ENCODE results near the gene ZBTB24.

Gene ZBTB24

DNA sequence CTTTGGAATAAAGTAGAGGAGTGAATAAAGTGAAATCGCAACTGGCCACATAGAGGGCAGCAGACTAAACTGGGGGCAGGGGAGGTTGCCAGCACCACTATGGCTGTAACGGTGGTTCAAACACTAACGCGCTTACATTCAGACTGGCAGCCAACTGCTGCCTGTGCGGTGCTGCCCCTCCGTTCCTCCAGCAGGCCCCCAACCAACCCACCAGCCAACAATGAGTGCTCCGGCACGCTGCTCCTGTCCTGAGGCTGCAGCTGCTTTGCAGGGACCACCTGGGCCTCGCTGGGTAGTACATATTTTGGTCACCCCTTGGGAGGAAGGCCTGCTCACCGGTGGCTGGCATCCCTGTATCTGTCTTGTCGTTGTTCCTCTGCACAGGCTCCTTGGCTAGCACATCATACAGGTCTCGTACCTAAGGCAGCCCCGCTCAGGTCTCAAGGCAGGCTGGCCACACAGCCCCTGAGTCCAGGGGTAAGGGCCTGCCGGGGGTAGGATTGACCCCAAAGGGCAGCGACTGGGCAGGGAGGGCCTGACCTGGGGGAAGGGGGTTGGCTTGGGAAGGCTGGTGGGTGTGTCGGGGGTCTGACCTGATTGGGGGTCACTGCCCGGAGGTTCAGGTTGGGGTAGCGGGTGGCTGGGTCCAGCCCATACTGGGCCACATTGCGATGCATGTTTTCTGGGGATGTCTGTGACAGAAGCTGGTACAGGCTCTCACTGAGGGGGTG, 33.8 kb downstream of the ZBTB24 start:
- DNase-seq = no peak

DNA sequence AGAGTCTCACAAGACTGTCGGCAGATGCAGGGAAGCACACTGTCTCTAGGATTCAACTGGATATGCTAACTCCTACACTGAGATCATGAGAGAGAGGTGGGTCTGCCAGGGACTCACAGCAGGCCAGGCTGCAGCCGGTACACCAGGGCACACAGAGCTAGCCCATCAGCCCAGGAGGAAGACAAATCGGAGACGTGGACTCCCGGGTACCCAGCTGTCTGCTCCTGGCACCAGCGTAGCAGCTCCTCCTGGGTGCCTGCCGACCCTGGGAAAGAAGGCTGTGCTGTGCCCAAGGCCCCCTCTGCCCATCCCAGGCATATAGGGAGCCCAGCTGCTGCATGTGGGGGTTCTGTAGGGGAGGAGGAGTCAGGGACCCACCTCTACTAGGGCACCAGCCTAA, 34.4 kb downstream of the ZBTB24 start:
- no peak for DNase-seq

DNA sequence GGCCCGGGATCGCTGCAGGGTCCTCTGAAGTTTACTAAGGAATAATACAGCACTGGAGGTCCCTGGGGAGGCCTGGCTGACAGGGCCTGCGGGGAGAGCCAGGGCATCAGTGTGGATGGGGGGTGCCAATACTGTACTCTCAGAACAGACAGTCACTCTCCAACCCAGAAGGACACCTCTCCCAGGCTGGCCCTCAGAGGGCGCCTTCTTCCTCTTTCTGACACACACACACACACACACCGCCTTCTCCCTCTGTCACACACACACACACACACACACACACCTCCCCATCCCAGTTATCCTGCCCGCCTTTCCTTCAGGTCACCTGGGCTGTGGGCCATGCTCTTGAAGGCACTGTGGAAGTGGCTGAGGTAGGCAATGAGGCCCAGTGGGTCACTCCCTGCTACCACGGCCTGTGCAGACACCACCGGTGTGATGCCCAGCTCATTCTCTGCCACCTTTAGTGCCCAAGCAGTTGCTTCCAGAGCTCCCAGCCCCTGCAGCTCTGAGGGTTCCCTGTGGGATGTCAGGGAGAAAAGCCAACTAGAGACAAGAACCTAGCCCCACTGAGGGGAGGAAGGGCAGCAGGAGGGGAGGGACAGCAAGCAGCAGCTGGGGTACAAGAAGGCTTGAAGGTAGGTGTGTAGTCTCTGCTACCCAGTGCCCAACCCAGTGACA, 35.0 kb downstream of the ZBTB24 start:
- DNase-seq = no peak

DNA sequence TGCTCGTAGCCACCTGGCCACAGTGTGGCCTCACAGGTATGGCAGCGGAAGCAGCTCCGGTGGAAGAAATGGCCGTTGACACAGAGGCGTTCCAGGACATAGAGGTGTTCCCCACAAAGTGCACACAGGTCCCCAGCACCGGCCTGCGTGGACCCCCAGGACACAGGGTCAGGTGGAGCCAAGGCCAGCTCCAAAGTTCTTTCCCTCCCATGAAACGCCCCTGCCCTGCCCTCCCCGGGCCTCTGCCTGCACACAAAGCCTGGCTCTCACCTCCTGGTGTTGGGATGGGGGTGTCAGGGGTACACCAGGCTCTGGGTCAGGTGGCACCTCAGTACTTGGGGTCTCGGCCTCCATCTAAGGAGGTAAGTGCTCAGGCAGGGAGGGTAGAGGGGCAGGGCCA, 35.9 kb downstream of the ZBTB24 start:
- DNase-seq = no peak

DNA sequence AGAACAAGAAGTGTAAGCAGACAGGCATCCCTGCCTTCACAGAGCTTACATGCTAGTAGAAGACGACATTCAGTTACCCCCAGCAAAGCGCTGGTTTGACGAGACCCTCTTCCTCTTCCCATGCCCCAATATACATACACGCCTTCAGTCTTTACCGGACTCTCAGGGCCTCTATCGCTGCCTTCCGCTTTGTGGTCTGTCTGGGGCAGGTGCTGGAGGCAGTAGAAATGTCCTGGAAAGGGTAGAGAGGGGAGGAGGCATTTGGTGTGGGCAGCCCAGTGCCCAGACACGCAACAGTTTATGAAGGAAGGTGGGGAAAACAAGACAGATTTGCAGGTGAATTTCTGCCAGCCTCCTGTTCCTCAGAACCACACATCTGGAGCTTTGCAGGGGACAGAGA, 36.5 kb downstream of the ZBTB24 start:
- no peak for DNase-seq

DNA sequence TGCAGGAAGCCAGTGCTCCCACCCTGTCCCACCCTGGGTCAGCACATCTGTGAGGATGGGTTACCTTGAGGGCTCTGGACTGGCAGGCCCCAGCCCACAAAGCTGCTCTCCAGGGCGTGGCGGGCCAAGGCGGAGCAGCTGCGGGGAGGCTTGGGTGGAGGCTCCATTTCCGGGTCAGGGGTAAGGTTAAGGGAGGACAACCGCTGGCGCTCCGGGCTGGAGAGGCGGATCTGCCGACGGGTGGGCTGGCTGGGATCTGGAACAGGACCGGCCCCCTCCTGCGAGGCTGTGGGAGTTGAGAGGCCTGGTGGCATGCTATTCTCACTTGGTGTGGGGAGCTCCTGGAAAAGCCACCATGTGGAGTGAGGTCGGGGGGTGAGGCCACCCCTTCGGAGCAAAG, 36.9 kb downstream of the ZBTB24 start:
- no peak for DNase-seq

DNA sequence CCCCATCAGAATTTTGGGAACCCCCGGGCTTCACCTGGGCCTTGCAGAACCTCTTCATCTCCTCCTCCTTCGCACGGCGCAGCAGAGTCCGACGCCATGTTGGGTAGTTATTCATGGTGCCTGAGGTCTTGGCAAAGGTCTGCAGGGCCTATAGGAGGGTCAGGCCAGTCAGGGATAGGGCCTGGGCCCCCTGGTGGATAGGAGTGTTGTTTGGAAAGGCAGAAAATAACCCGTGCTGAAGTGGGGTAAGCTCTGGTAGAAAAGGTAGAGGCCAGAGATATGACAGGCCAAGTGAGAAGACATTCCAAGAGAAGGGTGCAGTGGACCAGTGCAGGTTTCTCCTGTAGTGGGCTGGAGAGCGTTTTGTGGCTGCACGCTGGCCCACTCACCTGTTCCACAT, 37.6 kb downstream of the ZBTB24 start:
- no peak for DNase-seq

DNA sequence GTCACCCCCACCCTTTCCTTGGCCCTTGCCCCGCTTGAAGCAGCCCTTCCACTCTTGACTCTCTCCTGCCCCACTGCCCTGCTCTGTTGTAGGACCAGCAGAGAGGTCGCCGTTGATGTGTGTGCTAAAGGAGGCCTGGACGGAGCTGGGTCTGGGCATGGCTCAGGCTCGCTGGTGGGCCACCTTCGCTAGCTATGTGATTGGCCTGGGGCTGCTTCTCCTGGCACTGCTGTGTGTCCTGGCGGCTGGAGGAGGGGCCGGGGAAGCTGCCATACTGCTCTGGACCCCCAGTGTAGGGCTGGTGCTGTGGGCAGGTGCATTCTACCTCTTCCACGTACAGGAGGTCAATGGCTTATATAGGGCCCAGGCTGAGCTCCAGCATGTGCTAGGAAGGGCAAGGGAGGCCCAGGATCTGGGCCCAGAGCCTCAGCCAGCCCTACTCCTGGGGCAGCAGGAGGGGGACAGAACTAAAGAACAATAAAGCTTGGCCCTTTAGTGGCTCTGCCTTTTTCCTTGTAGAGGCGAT, 39.5 kb downstream of the ZBTB24 start:
- DNase-seq = no peak

DNA sequence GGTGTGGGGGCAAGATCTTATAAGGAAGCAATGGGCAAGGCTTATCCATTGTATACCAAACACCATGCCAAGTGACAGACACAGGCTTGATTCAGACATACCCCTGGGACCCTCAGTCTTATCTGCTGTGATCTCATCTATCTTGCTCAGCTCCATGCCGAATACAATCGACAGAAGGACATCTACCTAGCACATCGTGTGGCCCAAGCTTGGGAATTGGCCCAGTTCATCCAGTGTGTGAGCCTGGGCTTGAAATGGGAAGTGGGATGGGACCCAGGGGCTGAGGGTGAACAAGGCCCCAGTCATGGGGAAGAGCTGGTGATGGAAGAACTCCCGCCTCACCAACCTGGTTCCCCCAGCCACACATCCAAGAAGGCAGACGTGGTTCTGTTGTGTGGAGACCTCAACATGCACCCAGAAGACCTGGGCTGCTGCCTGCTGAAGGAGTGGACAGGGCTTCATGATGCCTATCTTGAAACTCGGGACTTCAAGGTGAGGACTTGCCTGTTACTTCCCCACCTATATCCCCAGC, 40.6 kb downstream of the ZBTB24 start:
- DNase-seq = no peak

DNA sequence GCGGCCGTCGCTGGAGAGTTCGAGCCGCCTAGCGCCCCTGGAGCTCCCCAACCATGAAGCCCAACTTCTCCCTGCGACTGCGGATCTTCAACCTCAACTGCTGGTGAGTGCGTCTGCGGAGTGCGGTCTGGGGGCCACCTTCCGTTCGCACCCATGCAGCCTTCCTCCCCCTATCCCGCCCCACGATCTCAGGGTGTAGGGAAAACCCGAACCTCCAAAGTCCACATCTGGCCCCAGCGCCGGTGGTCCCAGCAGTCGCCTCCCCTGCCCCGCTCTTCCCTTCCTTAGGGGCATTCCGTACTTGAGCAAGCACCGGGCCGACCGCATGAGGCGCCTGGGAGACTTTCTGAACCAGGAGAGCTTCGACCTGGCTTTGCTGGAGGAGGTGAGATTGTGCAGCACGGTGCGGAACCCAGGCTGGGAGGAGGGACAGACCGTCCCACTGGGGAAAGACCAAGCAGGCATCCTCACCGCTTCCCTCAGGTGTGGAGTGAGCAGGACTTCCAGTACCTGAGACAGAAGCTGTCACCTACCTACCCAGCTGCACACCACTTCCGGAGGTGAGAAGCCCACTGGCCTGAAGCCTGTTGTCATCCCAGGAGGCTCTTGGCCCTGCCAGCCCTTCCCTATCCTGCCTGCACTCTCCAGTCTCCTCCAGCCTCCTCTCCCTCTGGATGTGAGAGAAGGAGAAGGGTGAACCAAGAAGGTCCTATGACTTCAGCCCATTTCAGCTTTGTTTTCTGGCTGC, 41.8 kb downstream of the ZBTB24 start:
- DNase-seq = no peak

DNA sequence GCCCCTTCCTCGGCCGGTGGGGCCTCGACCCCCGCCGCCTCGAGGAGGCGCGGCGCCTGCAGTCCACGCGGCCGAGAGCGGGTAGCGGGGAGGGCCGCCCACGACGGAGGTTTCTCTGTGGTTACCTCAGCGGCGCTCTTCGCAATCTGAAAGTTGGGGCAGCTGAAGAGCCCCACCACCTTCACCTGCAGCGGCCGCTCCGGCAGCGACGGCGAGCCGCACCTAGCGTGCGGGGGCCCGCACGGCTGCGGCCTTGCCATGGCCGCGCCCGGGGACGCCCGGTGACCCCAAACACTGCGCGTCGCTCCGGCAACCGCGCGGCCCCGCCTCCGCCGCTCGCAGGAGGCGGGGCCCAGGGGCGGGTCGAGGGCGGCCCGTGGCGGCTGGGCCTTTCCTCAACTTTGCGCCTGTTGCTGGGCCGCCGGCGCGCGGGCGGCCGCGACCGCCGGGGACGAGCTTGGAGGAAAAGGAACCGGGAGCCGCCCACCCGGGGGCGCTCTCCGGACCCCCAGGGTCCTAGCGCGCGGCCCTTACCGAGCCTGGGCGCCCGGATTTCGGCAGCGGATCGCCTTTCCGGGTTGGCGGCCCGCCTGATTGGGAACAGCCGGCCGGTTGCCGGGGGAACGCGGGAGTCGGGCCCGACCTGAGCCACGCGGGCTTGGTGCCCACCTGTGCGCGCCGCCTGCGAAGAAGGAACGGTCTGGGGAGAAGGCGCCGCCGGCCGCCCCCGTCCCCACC, 42.5 kb downstream of the ZBTB24 start, which contains the start of the genes PPIL6 and SMPD2:
Gene PPIL6 (minus strand): TSS at position 298 of the 738 bp plus-strand sequence. CDS start 38 bp downstream, at position 260.
Gene SMPD2 (plus strand): TSS at position 394 of the 738 bp plus-strand sequence. CDS start 398 bp downstream, outside the sequence.
- peak; percentile 52 for DNase-seq

DNA sequence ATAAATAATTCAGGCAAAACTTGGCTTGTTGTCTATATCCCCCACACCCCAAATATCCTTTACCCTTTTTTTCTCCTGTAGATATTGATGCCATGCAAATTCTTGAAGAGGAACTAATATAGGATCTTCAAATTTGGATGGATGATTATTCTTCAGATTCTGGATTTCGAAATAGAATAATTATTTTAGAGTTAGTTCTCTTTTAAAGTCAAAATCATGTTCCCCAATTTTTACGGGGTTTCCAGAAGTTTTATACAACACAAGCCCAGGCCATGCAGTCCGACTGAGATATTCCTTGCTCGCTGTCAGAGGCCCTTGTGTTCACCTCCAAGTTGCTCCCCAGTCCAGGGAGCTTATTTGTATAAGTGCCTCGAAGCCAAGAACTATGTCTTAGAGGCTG, 47.0 kb downstream of the ZBTB24 start:
- DNase-seq = no peak

DNA sequence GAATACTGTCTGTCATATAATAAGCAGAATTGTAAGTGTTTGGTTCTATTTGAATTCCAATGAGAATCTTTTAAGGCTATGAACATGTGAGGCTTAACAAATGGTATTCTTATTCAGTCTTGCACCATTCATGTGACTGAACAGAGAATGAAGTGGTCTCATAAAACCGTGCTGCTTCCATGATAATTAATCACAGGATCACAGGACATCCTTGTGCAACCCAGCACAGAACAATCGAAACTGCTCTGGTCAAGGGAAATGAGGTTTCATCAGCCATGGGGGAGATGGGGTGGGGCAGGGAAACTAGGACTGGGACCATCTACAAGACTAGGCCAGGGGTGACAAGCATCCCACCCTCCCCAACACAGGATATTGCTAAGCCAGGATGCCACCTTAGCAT, 48.6 kb downstream of the ZBTB24 start:
- no peak for DNase-seq

DNA sequence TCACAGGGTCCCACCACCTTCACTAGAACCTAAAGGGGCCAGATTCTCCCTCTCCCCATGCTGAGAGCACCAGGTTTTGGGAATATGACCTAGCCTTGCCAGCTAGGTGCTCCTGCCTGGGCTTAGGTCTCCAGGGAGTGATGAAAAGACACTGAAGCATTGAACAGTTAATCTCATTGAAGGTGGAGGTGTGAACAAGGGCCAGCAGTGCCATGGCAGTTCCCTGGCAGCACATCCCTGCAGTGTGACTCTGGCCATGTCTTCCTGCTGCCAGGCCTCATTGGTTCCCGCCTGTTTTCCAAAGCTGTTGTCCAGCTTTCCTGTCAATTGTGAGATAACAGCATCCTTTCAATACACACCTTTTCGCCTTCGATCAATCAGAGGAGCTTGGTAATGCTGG, 53.5 kb downstream of the ZBTB24 start:
- DNase-seq = no peak

DNA sequence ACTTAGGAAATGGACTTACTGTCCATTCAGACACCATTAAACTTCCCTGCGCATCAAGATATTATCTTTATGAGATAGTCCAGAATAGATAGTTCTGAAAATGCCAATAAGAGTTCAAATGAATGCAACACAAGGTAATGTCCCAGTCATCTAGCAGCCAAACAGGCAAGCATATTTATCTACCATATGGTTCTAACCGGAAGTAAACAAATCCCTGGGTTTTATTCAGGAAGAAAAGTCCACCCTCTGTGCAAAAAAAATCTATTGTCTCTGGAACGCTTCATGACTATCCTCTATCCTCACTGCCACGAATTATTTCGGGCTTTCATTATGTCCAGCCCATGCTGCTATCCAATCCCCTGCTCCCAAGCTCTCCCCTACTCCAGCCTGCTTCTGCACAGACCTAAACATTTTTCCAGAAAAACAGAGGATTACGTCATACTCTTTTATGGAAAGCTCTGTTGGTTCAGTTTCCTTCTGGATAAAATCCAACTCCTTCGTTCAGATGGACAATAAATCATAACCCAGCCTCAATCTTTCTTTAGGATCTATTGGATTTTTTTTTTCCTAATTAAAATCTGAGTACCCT, 54.0 kb downstream of the ZBTB24 start:
- DNase-seq = no peak

DNA sequence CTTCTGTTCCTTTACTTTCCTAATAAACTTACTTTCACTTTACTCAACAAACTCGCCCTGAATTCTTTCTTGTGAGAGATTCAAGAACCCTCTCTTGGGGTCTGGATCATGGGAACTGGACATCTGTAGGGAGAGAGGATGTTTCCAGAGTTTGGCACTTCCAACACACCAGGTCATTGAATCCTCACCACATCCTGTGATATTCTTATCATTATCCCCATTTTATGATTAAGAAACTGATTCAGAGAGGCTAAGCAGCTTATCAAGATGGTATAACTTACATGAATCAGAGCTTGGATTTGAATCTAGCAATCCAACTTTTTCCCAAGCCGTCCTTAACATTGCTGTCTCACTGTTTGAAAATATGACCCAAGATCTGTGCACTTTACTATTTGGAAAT, 58.1 kb downstream of the ZBTB24 start:
- no peak for DNase-seq

DNA sequence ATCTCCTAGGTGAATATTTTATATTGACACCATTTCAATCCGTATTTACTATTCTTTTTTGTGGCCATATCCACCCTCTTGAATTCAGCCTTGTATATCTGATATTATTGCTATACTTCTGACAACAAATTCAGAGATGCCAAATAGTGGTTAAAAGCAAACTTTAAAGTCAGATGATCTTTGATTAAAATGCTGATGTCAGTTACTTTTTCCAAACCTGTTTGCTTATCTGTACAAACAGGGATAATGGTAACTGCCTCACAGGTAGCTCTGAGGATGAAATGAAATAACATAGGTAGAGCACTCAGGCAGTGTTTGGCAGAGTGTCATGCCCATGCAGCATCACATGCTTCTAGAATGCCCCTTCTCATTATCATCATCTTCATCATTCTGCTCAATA, 61.8 kb downstream of the ZBTB24 start:
- DNase-seq = no peak

DNA sequence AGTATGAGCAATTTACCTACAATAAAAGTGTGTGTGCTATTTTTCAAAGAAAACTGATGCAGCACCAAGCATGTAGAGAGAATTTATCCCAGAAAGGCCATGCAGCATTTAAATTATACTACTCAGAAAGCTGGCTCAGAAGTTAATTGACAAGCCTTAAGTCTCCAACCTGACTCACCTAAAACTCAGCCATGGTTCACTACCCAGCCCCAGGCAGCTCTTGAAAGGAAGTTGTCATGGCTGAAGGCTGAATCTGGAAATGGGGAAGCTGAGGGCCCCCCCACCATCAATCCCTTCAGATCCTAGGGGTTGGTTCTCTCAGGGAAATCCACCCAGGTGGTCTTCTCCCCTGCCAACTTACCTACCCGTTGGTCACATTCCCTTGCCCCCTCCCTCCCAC, 62.3 kb downstream of the ZBTB24 start:
- DNase-seq = no peak

DNA sequence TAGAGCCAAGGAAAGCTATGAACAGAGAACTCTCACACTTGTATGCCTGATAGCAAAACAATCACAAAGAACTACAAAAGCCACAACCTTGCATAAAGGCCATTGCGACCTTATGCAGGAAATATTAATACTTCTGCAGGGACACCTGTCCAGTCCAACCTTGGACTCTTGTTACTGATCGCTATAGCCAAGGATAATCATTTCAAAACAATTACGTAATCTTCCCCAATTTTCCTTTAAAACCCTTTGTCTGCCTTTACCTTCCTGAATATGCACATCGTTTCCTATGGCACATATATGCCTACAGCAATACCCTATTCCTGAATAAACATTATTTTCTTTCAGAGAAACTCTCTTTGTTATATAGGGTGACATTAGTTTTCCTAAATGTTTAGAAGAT, 65.4 kb downstream of the ZBTB24 start:
- no peak for DNase-seq
